Cortex of kidney (tissue), 1 donor: ENCODE results near the gene UBXN4.
"Not testable (repeated sequence)": the region's sequence is repeated elsewhere in the genome, so short reads cannot be mapped to it uniquely, and the experiment has no call there.

ENCODE experiments used
- DNase-seq: peaks from one replicate; lab custom pipeline; 2025; lab: John Stamatoyannopoulos, UW

UBXN4 gene

DNA sequence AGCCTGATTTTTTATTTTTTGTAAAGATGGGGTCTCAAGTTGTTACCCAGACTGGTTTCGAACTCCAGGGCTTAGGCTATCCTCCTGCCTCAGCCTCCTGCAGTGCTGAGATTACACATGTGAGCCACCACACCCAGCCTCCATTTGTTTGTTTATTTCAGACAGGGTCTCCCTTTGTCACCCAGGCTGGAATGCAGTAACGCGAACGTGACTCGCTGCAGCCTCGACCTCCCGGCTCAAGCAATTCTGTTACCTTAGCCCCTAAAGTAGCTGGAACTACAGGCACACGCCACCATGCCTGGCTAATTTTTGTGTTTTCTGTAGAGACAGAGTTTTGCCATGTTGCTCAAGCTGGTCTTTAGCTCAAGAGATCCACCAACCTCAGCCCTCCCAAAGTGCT is 27.2 kb downstream of the UBXN4 start:
- no peak for DNase-seq

DNA sequence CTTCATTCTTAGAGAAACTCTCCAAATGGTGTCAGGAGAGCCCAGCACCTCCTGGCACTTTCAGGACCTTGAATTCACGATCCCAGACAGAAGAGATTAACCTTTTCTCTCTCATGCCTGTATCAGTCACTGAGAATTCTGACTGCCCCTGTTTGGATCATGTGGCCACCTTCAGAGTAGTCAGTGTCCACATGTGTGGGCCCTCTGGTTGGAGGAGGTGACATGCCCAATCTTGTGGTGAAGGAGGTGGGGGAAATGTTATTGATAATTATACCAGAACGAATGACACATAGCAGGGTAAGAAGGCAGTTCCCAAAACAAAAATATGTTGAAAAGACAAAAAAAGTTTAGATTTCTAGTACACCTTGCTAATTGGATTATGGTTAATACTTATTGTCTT is 31.7 kb downstream of the UBXN4 start:
- DNase-seq, result no peak

DNA sequence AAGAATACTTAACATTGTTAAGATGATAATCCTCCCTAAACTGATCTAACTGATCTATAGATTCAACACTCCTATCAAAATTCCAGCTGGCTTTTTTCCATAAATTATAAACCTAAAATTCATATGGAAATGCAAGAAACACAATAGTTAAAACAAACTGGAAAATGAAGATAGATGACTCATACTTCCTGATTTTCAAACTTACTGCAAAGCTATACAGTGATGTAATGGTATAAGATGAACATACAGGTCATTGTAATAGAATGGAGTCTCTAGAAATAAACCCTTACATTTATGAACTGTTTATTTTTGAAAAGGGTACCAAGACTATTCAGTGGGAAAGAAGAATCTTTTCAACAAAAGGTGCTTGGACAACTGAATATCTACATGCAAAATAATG is 32.3 kb downstream of the UBXN4 start:
- DNase-seq, result no peak

DNA sequence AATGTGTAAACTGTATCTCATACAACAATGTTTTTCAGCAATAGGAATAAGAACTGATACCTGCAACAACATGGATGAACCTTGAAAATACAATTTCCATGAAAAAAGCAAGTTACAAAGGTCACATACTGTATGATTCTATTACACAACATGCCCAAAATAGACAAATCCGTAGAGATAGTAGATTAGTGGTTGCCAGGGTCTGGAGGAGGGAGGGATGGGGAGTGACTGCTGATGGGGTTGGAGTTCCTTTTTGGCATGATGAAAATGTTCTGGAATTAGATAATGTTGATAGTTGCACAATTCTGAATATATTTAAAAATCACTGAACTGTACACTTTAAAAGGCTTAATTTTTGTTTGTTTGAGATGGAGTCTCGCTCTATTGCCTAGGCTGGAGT is 33.8 kb downstream of the UBXN4 start:
- DNase-seq, result no peak

DNA sequence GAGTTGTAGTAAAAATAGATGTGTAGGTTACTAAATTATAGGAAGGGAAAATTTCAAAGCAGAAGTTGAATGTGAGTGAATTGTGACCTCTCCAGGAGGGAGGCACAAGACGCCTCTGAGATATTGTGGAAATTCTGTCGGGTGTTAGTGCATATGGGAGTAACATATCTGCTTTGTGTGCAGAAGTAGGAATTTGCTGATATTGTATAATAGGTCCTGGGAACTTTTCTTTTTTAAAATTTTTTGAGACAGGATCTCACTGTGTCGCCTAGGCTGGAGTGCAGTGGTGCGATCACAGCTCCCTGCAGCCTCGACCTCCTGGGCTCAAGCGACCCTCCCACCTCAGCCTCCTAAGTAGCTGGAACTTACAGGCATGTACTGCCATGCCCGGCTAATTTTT is 34.7 kb downstream of the UBXN4 start:
- no peak for DNase-seq

DNA sequence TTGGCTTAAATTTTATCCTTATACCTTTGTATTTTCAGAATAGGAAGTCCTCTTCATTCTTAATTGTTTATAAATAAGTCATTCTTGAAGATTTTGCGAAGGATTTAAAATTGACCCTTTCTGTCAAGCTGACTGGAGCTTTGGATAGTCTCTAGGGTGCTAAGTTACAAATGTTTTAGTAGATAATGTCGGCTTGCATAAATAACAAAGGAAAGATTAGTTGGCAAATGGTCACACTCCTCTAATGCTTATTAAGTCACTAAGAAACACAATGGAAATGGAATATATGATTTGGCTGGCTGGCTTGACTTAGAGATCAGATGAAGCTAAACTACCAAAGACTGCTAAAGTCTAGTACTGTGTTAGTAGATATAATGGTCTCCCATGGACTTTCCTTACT is 40.6 kb downstream of the UBXN4 start:
- no peak for DNase-seq

DNA sequence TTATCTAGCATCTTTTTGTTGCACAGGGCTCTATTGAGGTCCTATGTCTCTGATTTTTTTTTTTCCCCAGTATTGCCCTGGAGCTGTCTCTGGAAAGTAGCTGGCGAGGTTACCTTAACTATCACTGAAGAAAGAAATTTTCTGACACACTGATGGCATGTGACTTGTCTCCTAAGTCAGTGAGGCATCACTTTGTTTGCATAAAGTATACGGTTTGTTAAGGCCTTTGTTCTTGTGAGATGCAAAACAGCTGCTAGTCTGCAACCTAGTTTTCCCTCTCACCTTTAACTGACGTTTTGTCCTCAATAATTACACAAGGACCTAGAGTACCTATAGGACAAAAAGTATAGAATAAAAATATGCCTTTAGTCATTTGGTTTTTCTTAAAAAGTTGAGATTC is 41.8 kb downstream of the UBXN4 start:
- DNase-seq, result no peak

DNA sequence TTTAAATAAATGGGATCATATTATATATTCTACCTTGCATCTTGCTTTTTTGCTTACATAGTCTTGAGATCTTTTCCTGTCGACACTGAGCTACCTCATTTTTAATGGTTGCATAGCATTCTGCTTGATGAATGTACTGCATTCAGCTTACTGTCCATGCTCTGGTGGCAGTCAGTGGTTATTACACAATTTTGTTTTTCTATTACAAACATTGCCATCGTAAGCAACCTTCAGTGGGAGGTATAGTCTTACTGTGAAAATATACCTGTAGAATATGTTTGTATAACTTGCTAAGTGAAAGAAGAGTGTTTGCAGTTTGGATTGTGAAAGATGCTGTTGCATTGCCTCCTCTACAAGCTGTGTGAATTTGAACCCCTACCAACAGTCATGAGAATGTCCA is 43.4 kb downstream of the UBXN4 start:
- DNase-seq, result no peak

DNA sequence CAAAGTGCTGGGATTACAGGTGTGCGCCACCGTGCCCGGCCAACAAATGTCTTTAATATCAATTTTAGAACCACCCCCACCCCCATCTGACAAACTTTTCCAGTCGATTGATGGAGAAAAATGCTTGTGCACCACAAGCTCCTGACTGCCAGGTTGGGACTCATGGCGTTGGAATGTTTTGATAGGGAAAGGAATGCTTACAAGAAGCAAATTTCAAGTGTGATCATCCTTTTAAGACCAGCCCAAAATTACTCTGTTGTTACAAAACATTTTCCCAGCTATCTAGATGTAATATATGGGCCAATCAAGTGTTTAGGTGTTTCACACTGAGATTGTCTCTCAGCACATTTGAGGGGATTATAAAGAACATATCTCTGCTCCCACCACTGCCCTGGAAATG is 45.2 kb downstream of the UBXN4 start:
- DNase-seq, result no peak

DNA sequence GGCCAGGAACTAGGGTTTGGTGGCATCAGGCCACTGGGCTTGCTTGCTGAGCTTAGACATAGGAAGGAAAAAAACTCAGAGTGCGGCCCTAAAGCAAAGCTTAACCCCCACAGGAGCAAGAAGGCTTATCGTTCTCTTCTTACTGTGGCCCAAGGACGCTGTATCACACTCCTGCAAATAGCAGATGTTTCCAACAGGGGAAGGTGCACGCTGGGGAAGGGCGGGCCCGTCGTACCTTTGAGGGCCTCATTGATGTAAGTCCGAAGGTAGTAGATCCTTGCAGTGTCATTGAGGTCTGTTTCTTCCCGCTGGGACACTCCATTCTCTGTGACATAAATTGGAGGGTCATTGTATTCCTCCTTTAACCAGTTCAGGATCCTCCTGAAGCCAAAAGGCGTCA is 48.8 kb downstream of the UBXN4 start:
- no peak for DNase-seq

DNA sequence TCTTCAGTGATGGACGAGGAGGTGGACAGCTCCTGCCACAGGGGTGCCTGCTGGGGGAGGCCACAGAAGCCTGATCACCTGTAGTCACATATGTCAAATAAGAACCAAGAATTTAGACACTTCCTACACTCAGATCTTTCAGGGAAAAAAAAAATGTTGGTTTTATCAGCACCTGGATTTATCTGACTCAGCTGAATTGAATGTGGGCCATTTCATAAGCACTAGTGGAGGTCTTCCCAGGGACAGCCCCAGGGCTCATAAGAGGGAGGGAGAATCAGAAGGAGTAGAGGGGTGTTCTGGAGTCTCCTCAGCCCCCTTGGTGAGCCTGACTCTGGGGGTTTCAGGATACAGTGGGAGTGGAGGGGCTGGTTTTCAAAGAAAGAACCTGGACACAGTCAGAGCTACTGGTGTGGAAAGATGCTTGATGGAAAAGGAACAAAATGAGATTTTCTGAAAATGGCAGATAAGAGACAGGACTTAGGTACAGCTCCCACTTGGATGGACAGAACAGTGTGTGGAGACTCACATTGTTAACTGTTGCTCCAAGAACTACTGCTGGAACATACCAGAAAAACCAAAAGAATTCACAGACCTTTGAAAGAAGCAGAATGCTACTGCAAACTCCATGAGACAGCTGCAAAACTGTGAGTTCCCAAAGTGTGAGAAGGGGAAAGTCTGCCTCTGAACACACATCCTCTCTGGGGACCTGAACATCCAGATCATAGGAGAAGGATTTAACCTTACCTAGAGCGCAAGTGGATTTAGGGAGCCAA is 49.9 kb downstream of the UBXN4 start:
- DNase-seq, result no peak

DNA sequence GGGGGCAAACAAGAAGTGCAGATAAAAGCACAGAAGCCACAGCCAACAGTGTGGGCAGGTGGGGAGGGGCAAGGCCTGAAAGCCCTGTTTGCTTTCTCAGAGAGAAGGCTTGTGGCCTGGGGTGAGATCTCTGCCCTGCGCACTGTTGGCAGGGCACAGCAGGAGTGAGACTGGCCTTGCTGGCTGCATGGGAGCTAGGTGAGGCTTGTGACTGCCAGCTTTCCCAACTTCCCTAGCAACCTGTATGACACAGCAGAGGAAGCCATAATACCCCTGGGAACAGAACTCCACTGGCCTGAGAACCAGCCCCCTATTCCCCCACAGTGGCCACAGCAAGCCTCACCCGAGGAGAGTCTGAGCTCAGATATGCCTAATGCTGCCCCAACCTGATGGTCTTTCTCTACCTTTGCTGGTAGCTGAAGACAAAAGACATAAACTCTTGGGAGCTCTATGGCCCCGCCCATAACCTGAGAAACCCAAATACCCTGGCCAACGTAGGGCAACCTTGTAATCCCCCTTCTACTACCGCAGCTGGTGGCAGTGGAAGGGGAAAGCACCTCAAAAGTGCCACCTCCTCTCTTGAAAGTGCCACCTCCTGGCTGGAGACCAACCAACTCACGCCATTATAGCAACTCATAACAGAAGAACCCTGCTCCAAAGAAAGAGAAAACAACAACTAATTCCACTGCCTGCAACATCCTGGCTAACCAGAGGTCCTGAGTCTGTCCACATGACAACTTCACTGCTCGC is 50.9 kb downstream of the UBXN4 start:
- no peak for DNase-seq

DNA sequence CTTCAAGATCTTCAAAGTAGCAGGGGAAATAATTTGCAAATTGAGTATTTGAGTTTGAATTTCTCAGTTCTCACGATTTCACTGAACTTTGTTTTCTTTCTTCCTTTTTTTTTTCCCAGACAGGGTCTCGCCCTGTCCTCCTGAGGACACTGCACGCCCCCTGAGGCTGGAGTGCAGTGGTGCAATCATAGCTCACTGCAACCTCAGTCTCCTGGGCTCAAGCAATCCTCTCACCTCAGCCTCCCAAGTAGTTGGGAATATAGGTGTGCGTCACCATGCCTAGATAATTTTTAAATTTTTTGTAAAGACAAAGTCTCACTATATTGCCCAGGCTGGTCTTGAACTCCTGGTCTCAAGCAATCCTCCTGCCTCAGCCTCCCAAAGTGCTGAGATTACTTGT is 54.0 kb downstream of the UBXN4 start:
- not testable (repeated sequence) for DNase-seq

DNA sequence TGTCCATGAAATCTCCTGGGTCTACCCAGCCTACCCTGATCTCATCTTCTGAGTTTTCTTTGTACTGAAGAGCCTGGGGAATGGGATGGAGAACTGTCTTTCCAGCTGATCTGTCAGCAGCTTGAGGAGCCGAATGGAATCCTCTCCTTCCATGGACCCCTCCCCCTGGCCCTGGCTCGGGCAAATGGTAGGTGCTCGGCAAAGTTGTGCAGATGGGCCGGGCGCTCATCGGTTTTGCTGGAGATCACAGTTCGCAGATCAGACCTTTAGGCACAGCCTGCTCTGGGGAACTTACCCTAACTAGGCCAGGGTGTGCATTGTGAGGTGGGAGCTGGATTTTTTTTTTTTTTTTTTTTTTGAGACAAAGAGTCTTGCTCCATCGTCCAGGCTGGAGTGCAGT is 55.0 kb downstream of the UBXN4 start:
- DNase-seq, result no peak

DNA sequence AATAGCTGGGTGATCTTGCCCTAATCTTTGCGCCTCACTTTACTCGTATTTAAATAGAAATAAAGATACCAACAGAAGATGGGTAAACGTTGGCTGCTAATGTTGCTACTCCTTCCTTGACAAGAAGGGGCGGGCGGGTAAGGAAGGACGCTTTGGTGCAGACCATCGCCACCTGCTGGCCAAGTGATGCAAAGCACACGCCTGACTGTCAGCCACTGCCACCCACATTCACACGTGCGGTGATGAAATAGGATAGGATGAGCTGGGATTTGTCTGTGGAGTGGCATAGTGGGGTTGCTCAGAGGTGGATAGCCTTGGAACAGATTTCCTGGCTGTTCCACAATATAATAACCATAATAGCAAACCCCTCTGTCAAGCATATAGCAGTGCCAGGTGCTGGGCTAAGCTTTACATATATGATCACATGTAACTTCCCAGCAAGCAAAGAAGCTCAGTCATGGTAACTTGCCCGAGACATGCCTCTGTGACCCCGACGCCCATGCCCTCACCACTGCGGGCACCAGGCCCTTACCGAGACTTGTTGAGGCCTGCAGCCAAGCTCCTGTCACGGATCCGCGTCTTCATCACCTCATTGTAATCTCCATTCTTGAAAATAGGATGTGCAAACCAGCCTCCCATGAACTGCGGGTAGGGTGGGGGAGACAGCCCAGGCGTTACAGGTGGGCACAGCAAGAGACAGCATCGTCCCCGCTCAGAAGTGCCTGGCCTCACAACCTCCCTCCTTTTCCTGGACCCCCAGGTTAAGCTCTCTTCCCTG is 56.0 kb downstream of the UBXN4 start:
- no peak for DNase-seq

DNA sequence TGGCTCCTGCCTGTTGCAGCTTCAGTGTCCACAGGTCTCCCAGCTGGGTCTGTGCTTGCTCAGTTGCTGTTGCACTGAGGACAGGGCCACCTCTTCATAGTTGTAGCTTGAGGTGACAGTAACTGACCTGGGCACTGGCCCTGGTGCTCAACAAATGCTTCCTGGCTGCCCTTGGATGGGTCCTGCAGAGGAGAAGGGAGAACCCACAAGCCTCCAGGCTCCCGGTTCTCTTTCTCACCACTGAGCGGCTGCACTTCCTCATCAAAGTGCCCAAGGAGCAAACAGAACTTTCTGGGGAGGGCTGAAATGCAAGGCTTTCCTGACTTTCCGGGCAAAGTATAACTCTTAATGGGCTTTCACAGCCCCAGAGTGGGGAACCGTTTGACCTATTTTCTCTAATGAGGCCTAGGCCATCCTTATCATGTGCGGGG is 56.6 kb downstream of the UBXN4 start:
- no peak for DNase-seq

DNA sequence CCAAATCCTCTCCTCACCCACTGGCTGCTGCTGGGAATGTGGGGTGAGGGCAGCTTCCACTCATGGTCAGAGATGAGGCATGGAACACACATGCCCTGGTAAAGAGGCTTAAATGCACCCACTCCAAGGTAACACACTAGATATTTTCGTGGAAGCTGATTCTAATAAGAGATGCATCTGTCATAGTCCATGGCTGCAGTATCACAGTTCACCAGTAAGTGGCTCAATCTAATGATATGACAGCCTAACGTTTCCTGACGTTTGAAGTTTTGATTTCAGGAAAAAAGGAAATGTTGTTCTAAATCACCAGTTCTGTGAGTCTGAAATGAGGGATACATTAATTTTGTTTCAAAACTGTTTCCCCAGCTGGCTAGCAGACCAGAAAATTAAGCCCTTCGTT is 57.1 kb downstream of the UBXN4 start:
- no peak for DNase-seq

DNA sequence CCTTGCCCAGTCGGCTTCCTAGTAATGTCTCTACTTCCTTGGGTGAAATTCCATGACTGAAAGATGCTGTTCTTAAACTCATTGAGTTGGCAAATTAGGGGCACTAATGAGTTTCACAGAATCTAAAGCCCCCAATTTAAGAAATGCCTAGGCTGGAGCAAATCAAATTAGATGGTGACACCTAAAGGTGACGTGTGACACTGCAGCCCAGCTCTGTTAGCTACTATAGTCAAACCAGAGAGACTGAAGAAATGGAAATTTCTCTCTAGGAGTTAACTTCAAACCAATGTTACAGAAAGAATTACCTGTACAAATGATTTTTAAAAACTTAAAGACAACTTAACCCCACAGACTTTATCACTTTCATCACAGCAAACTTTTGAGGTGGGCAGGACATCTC is 58.1 kb downstream of the UBXN4 start:
- no peak for DNase-seq

DNA sequence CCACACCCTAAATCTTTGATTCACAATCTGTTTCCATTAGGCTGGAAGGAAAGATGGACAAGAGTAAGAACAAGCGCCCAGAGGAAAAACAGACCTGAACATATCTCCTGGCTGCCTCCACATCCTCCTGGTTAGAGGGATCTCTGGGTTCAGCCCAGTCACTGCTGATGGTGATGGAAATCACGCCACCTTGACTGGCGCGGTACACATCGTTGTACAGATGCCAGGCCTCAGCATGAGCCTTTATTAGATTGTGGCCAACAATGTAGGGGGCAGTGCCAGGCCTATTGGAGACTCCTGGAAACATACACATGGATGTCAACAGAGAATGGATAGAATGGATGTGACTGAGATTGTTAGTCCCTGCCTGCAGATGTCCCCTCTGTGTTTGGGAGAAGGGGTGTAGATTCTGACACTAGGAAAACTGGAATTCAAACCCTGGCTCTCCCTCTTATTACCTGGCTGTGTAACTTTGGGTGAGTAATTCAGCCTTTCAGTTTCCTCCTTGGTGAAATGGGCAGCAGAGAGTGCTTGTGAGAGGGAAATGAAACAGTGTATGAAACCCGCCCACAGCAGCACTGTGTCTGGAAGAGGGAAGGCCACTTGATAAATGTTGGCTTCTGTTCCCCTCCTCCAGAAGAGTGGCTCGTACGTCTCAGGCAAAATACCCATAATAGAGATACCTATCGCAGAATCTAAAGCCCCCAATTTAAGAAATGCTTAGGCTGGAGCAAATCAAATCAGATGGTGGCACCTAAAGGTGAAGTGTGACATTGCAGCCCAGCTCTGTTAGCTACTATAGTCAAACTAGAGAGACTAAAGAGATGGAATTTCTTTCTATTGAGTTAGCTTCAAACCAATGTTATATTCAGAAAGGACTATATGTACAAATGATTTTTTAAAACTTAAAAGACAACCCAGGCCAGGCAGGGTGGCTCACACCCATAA is 59.1 kb downstream of the UBXN4 start:
- no peak for DNase-seq

DNA sequence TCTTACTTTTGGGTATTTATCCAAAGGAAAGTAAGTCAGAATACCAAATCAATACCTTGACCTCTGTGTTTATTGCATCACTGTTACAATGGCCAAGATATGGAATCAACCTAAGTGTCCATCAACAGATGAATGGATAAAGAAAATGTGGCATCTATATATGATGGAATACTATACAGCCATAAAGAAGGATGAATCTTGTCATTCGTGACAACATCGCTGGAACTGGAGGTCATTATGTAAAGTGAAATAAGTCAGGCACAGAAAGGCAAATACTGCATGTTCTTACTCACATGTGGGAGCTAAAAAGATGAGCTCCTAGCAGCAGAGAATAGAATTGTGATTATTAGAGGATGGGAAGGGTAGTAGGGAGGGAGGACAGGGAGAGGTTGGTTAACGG is 60.7 kb downstream of the UBXN4 start:
- DNase-seq, result no peak

DNA sequence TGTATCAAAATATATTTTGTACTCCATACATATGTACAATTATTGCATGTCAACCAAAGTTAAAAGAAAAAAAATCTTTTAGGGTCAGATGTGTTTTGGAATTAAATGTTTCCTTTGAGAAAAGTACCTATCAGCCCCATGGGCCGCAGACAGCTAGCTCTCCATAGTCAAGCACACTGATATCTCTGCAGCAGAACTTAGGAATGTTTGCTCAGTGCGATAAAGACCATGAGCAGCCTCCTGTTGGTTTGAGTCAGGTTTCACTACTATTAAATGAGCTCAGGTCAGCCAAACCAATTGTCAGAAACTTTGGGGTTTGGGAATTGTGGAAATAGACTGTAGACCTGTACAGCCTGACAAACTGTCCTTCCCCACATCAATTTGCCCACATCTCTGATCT is 61.6 kb downstream of the UBXN4 start:
- no peak for DNase-seq

DNA sequence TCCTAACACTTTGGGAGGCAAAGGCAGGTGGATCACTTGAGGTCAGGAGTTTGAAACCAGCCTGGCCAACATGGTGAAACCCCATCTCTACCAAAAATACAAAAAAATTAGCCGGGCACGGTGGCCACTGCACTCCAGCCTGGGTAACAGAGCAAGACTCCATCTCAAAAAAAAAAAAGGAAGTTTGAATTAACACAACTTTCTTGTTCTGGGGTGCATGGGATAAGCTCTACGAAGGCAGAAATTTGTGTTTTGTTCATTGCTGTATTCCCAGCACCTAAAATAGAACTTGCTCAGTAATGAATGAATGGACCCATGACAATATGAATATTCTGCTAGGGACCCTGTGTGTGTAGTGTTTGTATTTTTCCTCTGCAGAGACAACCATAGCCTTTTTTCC is 66.2 kb downstream of the UBXN4 start:
- DNase-seq, result not testable (repeated sequence)
